Measurements from ENCODE around the gene DNM2. TPM values are rescaled to one million over a fixed set of nuclear protein-coding genes. Genes with fewer than 3 reads are reported as not detected.

Gene DNM2
- total and polyA plus RNA-seq, 8 donors, result 77.8 to 541 (median 277) TPM

DNA sequence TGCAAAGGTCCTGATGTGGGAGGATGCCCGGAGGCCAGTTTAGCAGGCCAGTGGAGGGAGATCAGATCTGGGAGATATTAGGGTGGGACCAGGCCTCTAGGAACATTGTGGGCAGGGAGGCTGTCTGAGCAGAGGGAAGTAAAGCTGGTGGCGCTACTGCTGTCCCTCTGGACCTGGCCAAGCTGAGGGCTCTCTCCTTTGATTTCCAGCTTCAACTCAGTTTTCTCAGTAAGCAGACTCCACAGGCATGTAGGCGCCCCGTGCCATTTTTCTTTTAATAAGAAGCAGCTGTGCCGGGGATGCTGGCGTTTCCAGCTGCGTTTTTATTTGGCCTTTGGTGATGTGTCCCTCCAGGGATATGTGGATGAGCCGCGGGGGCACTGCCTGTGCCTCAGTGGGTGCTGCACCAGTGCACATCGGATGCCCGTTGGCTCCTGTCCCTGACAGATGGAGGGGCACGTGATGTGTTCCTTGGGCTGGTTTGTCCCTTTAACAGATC, 6.7 kb downstream of the DNM2 start:
- 75 to 85% (median 78%) methylated on average over 12 of the region's 12 CpGs for WGBS, 5 donors
- peak overlapping the region in 3 of 5 donors; percentile 3 to 74 (median 60) for H3K27ac ChIP-seq

DNA sequence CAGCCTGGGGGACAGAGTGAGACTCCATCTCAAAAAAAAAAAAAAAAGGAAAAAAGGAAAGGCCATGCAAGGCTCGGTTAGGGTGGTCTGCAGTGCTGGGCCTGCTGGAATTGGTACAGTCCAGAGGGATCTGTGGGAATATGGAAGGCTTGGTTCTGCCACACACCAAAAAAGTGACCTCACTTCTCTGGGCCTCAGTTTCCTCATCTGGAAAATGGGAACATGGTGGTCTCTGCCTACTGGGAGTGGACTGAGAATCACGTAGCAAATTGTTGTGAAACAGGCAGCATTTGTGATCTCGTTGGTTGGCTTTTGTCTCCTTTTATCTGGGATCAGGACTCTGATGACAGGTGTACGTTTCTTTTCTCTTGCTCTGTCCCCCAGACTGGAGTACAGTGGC, 7.5 kb downstream of the DNM2 start:
- H3K27ac ChIP-seq, result peak overlapping the region; percentile 49 to 76 (median 60)
- H3K9me3 ChIP-seq, result no peaks in the 10 kb centered on the region
- peaks cover 0 to 40% (median 20%) of the 10 kb centered on the region in 4 donors for H3K36me3 ChIP-seq
- H3K4me3 ChIP-seq, result peak overlapping the region in 1 of 4 donors; percentile 0
- DNase-seq, result no peak
- intact Hi-C loops (cut with DNase I; ENCODE audit: low total_unique reads), result no loop called here
- 60 to 79% (median 73%) methylated on average over 4 of the region's 4 CpGs for WGBS, 5 donors
- no peaks in the 10 kb centered on the region for H3K27me3 ChIP-seq
- peaks cover 31 to 100% (median 90%) of the 10 kb centered on the region in 4 donors for H3K4me1 ChIP-seq
- TF ChIP-seq POLR2AphosphoS5 (IDR thresholded peaks at IDR 0.05) (no peak), POLR2A (IDR thresholded peaks at IDR 0.05) (no peak), EP300 (IDR thresholded peaks at IDR 0.05) (no peak)
- TF ChIP-seq, protein P1, sequence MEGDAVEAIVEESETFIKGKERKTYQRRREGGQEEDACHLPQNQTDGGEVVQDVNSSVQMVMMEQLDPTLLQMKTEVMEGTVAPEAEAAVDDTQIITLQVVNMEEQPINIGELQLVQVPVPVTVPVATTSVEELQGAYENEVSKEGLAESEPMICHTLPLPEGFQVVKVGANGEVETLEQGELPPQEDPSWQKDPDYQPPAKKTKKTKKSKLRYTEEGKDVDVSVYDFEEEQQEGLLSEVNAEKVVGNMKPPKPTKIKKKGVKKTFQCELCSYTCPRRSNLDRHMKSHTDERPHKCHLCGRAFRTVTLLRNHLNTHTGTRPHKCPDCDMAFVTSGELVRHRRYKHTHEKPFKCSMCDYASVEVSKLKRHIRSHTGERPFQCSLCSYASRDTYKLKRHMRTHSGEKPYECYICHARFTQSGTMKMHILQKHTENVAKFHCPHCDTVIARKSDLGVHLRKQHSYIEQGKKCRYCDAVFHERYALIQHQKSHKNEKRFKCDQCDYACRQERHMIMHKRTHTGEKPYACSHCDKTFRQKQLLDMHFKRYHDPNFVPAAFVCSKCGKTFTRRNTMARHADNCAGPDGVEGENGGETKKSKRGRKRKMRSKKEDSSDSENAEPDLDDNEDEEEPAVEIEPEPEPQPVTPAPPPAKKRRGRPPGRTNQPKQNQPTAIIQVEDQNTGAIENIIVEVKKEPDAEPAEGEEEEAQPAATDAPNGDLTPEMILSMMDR (IDR thresholded peaks at IDR 0.05), result no peak

More for the DNA sequence above, 6.7 kb downstream of the DNM2 start:
- no peak for TF ChIP-seq POLR2AphosphoS5 (IDR thresholded peaks at IDR 0.05)
- TF ChIP-seq EP300 (IDR thresholded peaks at IDR 0.05), result no peak
- TF ChIP-seq, protein P1 (IDR thresholded peaks at IDR 0.05), result no peak
- no peak for TF ChIP-seq POLR2A (IDR thresholded peaks at IDR 0.05)
- Histone ChIP-seq H3K27me3 (no peaks in the 10 kb centered on the region), H3K9me3 (no peaks in the 10 kb centered on the region), H3K4me3 (no peak overlapping the region), H3K36me3 (peaks cover 0 to 37% (median 21%) of the 10 kb centered on the region in 4 donors), H3K4me1 (peaks cover 36 to 100% (median 91%) of the 10 kb centered on the region in 4 donors)
- intact Hi-C loops (cut with DNase I; ENCODE audit: low total_unique reads), result no loop called here
- no peak for DNase-seq

DNA sequence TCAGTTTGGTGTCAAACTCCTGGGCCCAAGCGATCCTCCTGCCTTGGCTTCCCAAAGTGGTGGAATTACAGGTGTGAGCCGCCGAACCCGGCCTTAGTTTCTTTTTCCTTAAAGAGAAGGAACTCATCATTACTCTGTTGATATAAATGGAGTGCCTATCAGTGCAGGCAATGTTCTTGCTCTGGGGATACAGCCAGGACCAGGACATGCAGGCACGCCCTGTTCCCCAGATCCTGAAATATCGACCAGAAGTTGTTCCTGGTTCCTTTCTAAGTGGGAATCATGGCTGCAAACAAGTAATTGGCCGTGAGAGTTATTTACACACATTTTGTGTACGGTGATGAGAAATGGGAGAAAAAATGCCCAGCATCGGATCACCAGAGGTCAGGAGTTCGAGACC, 8.4 kb downstream of the DNM2 start:
- H3K9me3 ChIP-seq, result no peaks in the 10 kb centered on the region
- H3K4me3 ChIP-seq, result peak overlapping the region in 1 of 4 donors; percentile 0
- H3K27ac ChIP-seq, result peak overlapping the region; percentile 49 to 76 (median 60)
- H3K27me3 ChIP-seq, result no peaks in the 10 kb centered on the region
- TF ChIP-seq, protein P1 (IDR thresholded peaks at IDR 0.05), result no peak
- TF ChIP-seq POLR2AphosphoS5 (IDR thresholded peaks at IDR 0.05), result peak in 2 of 3 donors; percentile 18 to 59
- DNase-seq, result peak in 1 of 2 donors; percentile 55
- intact Hi-C loops (cut with DNase I; ENCODE audit: low total_unique reads), result no loop called here
- peaks cover 0 to 33% (median 18%) of the 10 kb centered on the region in 4 donors for H3K36me3 ChIP-seq
- H3K4me1 ChIP-seq, result peaks cover 33 to 100% (median 90%) of the 10 kb centered on the region in 4 donors
- 42 to 64% (median 57%) methylated on average over 10 of the region's 10 CpGs for WGBS, 5 donors

DNA sequence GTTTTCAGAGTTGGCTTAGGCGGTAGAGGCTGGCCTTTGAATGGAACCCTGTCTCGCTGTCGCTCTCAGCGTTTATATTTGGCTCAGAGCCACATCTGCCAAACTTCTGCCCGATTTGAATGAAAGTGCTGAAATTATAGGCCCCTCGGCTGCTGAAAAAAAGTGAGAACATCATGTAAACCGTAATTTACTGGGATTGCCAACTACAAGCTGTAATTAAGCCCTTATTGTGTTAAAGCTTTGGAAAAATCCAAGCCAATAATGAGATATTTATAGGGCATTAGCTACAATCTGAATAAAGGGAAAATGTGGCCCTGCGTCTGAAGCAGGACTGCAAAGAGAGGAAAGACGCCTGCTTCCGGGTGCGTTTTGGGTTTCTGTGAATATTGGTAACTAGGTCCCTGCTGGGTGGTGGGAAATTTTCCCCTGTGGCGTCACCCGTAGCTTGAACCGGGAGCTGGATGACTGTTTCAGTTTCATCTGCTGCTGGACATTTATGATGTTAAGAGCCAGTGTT, 9.9 kb downstream of the DNM2 start:
- Histone ChIP-seq H3K27ac (peak overlapping the region; percentile 12 to 76 (median 60)), H3K36me3 (peaks cover 0 to 21% (median 17%) of the 10 kb centered on the region in 4 donors), H3K4me1 (peaks cover 36 to 100% (median 89%) of the 10 kb centered on the region in 4 donors), H3K27me3 (no peaks in the 10 kb centered on the region), H3K4me3 (no peak overlapping the region), H3K9me3 (no peaks in the 10 kb centered on the region)
- intact Hi-C loops (cut with DNase I; ENCODE audit: low total_unique reads), result no loop called here
- WGBS, 5 donors, result 76 to 85% (median 79%) methylated on average over 14 of the region's 14 CpGs
- TF ChIP-seq POLR2A (IDR thresholded peaks at IDR 0.05) (no peak), EP300 (IDR thresholded peaks at IDR 0.05) (no peak)
- no peak for DNase-seq

DNA sequence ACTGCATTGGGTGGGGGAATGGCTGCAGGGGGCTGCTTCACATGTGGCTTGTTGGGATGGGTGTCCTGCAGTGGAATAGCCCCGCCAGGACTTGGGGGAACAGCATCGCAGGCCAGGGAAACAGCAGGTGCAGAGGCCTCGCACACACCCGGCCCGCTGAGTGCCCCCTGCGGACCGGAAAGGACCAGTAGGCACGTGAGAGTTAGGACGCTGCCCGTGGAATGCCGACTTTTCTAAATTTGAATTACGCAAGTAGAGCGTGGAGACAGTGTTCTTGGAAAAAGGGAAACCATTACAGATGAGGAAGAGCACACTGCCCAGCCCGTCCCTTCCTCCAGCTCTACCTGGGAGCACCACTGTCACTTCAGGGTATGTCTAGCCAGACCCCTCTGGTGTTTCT, 11.5 kb downstream of the DNM2 start:
- no peak for TF ChIP-seq POLR2A (IDR thresholded peaks at IDR 0.05)
- TF ChIP-seq EP300 (IDR thresholded peaks at IDR 0.05), result no peak
- intact Hi-C loops (cut with DNase I; ENCODE audit: low total_unique reads), result no loop called here
- H3K9me3 ChIP-seq, result no peaks in the 10 kb centered on the region
- H3K27me3 ChIP-seq, result no peaks in the 10 kb centered on the region
- WGBS, 5 donors, result 87 to 95% (median 91%) methylated on average over 14 of the region's 14 CpGs
- peaks cover 0 to 10% (median 5%) of the 10 kb centered on the region in 4 donors for H3K36me3 ChIP-seq
- peaks cover 34 to 99% (median 82%) of the 10 kb centered on the region in 4 donors for H3K4me1 ChIP-seq
- no peak for DNase-seq
- H3K4me3 ChIP-seq, result no peak overlapping the region
- peak overlapping the region in 3 of 5 donors; percentile 73 to 84 (median 83) for H3K27ac ChIP-seq
